Endodermal cell (in vitro differentiated cells): Measurements from ENCODE around the gene DDA1. TPM values are rescaled to one million over a fixed set of nuclear protein-coding genes. Genes with fewer than 3 reads are reported as not detected.
"Not testable (repeated sequence)": the region's sequence is repeated elsewhere in the genome, so short reads cannot be mapped to it uniquely, and the experiment has no call there.

ENCODE experiments used
- DNase-seq: peaks from one replicate; pipeline ENCODE4 v3.0.0-alpha.2; 2017
- H3K27ac ChIP-seq: 2 replicates; pipeline ENCODE4 v1.5.1; 2013; ENCODE audit warnings: mild to moderate bottlenecking, low read depth, low read length, moderate library complexity
- H3K27me3 ChIP-seq: 2 replicates; pipeline ENCODE4 v1.6.1; 2013; ENCODE audit warnings: mild to moderate bottlenecking, low read length, moderate library complexity; ENCODE audit not compliant: insufficient read depth, control insufficient read depth, poor library complexity, severe bottlenecking
- H3K36me3 ChIP-seq: 2 replicates; pipeline ENCODE4 v1.7.0; 2013; ENCODE audit warnings: mild to moderate bottlenecking, low read length, moderate library complexity; ENCODE audit not compliant: control insufficient read depth, insufficient read depth
- H3K4me1 ChIP-seq: one replicate; pipeline ENCODE4 v1.7.0; 2013; ENCODE audit warnings: low read length; ENCODE audit not compliant: control insufficient read depth, insufficient read depth
- H3K4me3 ChIP-seq: 2 replicates; pipeline ENCODE4 v1.5.1; 2013; ENCODE audit warnings: mild to moderate bottlenecking, low read length, moderate library complexity
- H3K9ac ChIP-seq: 2 replicates; pipeline ENCODE4 v1.6.1; 2013; ENCODE audit warnings: mild to moderate bottlenecking, low read length, moderate library complexity; ENCODE audit not compliant: poor library complexity, severe bottlenecking; ENCODE audit errors: extremely low read depth
- H3K9me3 ChIP-seq: 2 replicates; pipeline ENCODE4 v1.6.1; 2013; ENCODE audit warnings: mild to moderate bottlenecking, low read length, moderate library complexity; ENCODE audit not compliant: control insufficient read depth
- H3K27ac Mint-ChIP-seq: 2 replicates; pipeline ENCODE4 v1.8.0; 2020; ENCODE audit warnings: mixed read lengths
- H3K27me3 Mint-ChIP-seq: 2 replicates; pipeline ENCODE4 v1.8.0; 2021; ENCODE audit warnings: mild to moderate bottlenecking, mixed read lengths; ENCODE audit not compliant: insufficient read depth
- H3K36me3 Mint-ChIP-seq: 2 replicates; pipeline ENCODE4 v1.8.0; 2020; ENCODE audit warnings: low read depth, mixed read lengths
- H3K4me1 Mint-ChIP-seq: 2 replicates; pipeline ENCODE4 v1.8.0; 2020; ENCODE audit warnings: mixed read lengths
- H3K4me3 Mint-ChIP-seq: 2 replicates; pipeline ENCODE4 v1.8.0; 2020; ENCODE audit warnings: mild to moderate bottlenecking, moderate library complexity, mixed read lengths
- H3K9me3 Mint-ChIP-seq: 2 replicates; pipeline ENCODE4 v1.8.0; 2020; ENCODE audit warnings: mild to moderate bottlenecking, mixed read lengths
- WGBS, 2 experiments: methylation state at CpG; one replicate each; pipeline versions ENCODE4 v1.1.5 to v1.1.7; 2013; ENCODE audit warnings: missing lambda C conversion rate in 2 of 2, mixed read lengths in 1 of 2; ENCODE audit not compliant: insufficient coverage in 1 of 2, insufficient read length in 1 of 2; 5-methylcytosine and 5-hydroxymethylcytosine counted together
- total RNA-seq, 2 donors: library from RNA; stranded (reverse); fragmentation: NEBNext Ultra II Directional in 1 of 2; extraction: Animal tissue kit (Norgen Biotek cat#: 25700) in 1 of 2; gene quantifications; 2 replicates in 1 of 2; 3 replicates in 1 of 2; pipeline ENCODE4 v1.2.1, GENCODE V29; 2021
- TF ChIP-seq, protein P1 (sequence below): fragments of 200-600 bp; sonication (generic); conservative IDR thresholded peaks from 2 replicates; pipeline ENCODE4 v1.5.0; 2021; ENCODE audit warnings: antibody characterized with exemption, mild to moderate bottlenecking

Gene DDA1
- total RNA-seq, 2 donors from 2014 or later = 36.9 to 42.3 TPM

DNA sequence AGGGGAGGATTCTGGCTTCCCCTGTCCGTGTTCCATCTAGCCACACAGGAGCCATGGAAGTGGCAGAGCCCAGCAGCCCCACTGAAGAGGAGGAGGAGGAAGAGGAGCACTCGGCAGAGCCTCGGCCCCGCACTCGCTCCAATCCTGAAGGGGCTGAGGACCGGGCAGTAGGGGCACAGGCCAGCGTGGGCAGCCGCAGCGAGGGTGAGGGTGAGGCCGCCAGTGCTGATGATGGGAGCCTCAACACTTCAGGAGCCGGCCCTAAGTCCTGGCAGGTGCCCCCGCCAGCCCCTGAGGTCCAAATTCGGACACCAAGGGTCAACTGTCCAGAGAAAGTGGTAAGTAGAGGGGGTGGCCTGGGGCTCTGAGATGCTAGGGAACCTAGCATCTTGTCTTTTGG lies 40.6 kb upstream of the DDA1 start:
- 92 to 97% methylated on average over 11 to 13 of the region's 13 CpGs for WGBS, 2 experiments
- Mint-ChIP-seq H3K36me3 (peaks cover 27% of the 10 kb centered on the region), H3K27me3 (no peaks in the 10 kb centered on the region), H3K9me3 (no peaks in the 10 kb centered on the region), H3K4me1 (peaks cover 7% of the 10 kb centered on the region), H3K27ac (peak overlapping the region; percentile 94), H3K4me3 (peak overlapping the region; percentile 93)
- TF ChIP-seq, protein P1, sequence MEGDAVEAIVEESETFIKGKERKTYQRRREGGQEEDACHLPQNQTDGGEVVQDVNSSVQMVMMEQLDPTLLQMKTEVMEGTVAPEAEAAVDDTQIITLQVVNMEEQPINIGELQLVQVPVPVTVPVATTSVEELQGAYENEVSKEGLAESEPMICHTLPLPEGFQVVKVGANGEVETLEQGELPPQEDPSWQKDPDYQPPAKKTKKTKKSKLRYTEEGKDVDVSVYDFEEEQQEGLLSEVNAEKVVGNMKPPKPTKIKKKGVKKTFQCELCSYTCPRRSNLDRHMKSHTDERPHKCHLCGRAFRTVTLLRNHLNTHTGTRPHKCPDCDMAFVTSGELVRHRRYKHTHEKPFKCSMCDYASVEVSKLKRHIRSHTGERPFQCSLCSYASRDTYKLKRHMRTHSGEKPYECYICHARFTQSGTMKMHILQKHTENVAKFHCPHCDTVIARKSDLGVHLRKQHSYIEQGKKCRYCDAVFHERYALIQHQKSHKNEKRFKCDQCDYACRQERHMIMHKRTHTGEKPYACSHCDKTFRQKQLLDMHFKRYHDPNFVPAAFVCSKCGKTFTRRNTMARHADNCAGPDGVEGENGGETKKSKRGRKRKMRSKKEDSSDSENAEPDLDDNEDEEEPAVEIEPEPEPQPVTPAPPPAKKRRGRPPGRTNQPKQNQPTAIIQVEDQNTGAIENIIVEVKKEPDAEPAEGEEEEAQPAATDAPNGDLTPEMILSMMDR = no peak
- Histone ChIP-seq H3K4me1 (no peaks in the 10 kb centered on the region), H3K36me3 (peaks cover 27% of the 10 kb centered on the region), H3K9me3 (no peaks in the 10 kb centered on the region), H3K27ac (no peak overlapping the region), H3K27me3 (no peaks in the 10 kb centered on the region), H3K4me3 (peak overlapping the region; percentile 98), H3K9ac (no peak overlapping the region)
- no peak for DNase-seq

DNA sequence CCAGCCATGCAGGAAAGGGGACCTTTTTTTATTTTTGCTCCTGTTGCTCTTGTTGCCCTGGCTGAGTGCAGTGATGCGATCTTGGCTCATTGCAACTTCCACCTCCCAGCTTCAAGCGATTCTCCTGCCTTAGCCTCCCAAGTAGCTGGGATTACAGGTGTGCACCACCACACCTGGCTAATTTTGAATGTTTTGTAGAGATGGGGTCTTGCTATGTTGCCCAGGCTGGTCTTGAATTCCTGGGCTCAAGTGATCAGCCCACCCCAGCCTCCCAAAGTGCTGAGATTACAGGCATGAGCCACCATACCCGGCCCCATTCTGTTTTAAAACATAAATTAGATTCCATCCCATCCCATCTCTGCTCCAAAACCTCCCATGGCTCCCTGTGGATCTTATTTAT lies 34.5 kb upstream of the DDA1 start:
- H3K4me1 ChIP-seq, H3K27me3 ChIP-seq, DNase-seq, H3K27ac ChIP-seq, H3K4me1 Mint-ChIP-seq, H3K27me3 Mint-ChIP-seq, H3K4me3 Mint-ChIP-seq, H3K9ac ChIP-seq, H3K27ac Mint-ChIP-seq, H3K4me3 ChIP-seq, H3K9me3 Mint-ChIP-seq, H3K9me3 ChIP-seq: not testable (repeated sequence)
- peaks cover 71% of the 10 kb centered on the region for H3K36me3 Mint-ChIP-seq
- peaks cover 63% of the 10 kb centered on the region for H3K36me3 ChIP-seq
- 94% methylated on average over 3 of the region's 3 CpGs; no CpG with 5 or more reads in 1 of the 2 experiments for WGBS, 2 experiments

DNA sequence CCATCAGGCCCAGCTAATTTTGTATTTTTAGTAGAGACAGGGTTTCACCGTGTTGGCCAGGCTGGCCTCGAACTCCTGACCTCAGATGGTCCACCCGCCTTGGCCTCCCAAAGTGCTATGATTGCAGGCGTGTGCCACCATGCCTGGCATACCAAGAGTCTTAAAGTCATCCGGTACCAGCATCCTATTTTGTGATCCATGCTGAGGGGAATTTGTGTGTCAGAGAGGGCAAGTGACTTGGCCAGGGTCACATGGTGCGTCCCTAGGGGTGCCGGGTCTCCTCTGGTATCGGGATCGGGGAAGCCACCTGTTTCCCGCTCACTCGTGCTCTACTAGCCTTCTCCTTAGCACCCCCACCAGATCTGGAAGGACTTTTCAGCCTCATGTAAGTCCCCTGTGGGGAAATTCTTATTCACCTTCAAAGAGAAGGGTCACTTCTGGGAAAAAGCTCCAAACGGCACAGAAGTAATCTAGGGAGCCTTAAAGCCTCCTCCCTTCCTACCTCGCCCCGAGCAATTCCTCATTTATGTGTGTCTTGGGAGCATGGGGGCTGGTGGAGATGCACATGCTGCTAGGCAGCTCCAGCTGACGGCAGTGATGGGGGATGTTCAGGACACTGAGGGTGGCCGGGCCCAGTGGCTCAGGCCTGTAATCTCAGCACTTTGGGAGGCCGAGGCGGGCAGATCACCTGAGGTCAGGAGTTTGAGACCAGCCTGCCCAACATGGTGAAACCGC lies 33.8 kb upstream of the DDA1 start:
- Mint-ChIP-seq H3K4me1 (no peaks in the 10 kb centered on the region), H3K36me3 (peaks cover 67% of the 10 kb centered on the region), H3K27me3 (no peaks in the 10 kb centered on the region), H3K4me3 (no peak overlapping the region), H3K27ac (no peak overlapping the region), H3K9me3 (no peaks in the 10 kb centered on the region)
- Histone ChIP-seq H3K27ac (no peak overlapping the region), H3K27me3 (no peaks in the 10 kb centered on the region), H3K9ac (no peak overlapping the region), H3K36me3 (peaks cover 57% of the 10 kb centered on the region), H3K4me1 (no peaks in the 10 kb centered on the region), H3K4me3 (no peak overlapping the region), H3K9me3 (no peaks in the 10 kb centered on the region)
- DNase-seq = no peak
- TF ChIP-seq, protein P1 = no peak
- WGBS, 2 experiments = 96% methylated on average over 15 to 19 of the region's 19 CpGs
